Smooth muscle cell (in vitro differentiated cells): Measurements from ENCODE around the gene EXTL2. TPM values are rescaled to one million over a fixed set of nuclear protein-coding genes. Genes with fewer than 3 reads are reported as not detected.

Source experiments
- DNase-seq: peaks from one replicate; lab custom pipeline; 2025; ENCODE audit not compliant: unreplicated experiment; lab: John Stamatoyannopoulos, UW
- H2AFZ ChIP-seq: fragments of 200-600 bp; sonication (generic); 2 replicates; pipeline ENCODE4 v1.6.0; 2016; ENCODE audit warnings: antibody characterized with exemption, low read depth, mild to moderate bottlenecking
- H3F3A ChIP-seq: fragments of 200-600 bp; sonication (generic); 2 replicates; pipeline ENCODE4 v1.6.0; 2017; ENCODE audit warnings: antibody characterized with exemption, low read depth
- H3K27ac ChIP-seq: fragments of 200-600 bp; sonication (generic); 2 replicates; pipeline ENCODE4 v1.5.1; 2016; ENCODE audit warnings: low read depth, mild to moderate bottlenecking
- H3K27me3 ChIP-seq: fragments of 200-600 bp; sonication (generic); 2 replicates; pipeline ENCODE4 v1.6.1; 2016; ENCODE audit warnings: low read depth, mild to moderate bottlenecking
- H3K36me3 ChIP-seq: fragments of 200-600 bp; sonication (generic); 2 replicates; pipeline ENCODE4 v1.5.1; 2016; ENCODE audit warnings: low read depth
- H3K4me1 ChIP-seq: fragments of 200-600 bp; sonication (generic); 2 replicates; pipeline ENCODE4 v1.5.1; 2016; ENCODE audit warnings: low read depth
- H3K4me2 ChIP-seq: fragments of 200-600 bp; sonication (generic); 2 replicates; pipeline ENCODE4 v1.6.0; 2016; ENCODE audit warnings: mild to moderate bottlenecking
- H3K4me3 ChIP-seq: fragments of 200-600 bp; sonication (generic); 2 replicates; pipeline ENCODE4 v1.5.1; 2016; ENCODE audit warnings: mild to moderate bottlenecking
- H3K79me2 ChIP-seq: fragments of 200-600 bp; sonication (generic); 2 replicates; pipeline ENCODE4 v1.6.0; 2016; ENCODE audit warnings: low read depth, mild to moderate bottlenecking
- H3K9ac ChIP-seq: fragments of 200-600 bp; sonication (generic); 2 replicates; pipeline ENCODE4 v1.6.0; 2016; ENCODE audit warnings: low read depth
- H3K9me3 ChIP-seq: fragments of 200-600 bp; sonication (generic); replicated peaks from 2 replicates; pipeline ENCODE4 v1.5.1; 2016; ENCODE audit warnings: low read depth
- H4K20me1 ChIP-seq: fragments of 200-600 bp; sonication (generic); 2 replicates; pipeline ENCODE4 v1.6.0; 2016; ENCODE audit warnings: low read depth
- WGBS: methylation state at CpG from one replicate; pipeline ENCODE4 v1.1.7; 2016; ENCODE audit warnings: low lambda C conversion rate; 5-methylcytosine and 5-hydroxymethylcytosine counted together
- polyA plus RNA-seq: library from polyadenylated mRNA; unstranded; fragments of >200 nt; fragmentation: Nextera tagmentation; extraction: Ambion mirVana; gene quantifications from 2 replicates; pipeline ENCODE4 v1.2.1, GENCODE V29; 2016
- total RNA-seq: library from RNA; depleted of rRNA; stranded (reverse); fragments of >200 nt; gene quantifications from 2 replicates; pipeline ENCODE4 v1.2.3, GENCODE V29; 2014
- TF ChIP-seq, protein P1 (sequence below): fragments of 200-600 bp; sonication (generic); IDR thresholded peaks from 2 replicates; pipeline ENCODE4 v1.5.1; 2017; ENCODE audit warnings: borderline replicate concordance, mild to moderate bottlenecking, antibody characterized with exemption; ENCODE audit not compliant: insufficient read depth, poor library complexity, severe bottlenecking

EXTL2 gene
- total and polyA plus RNA-seq, 2 experiments from 2014 or later = 51.9 to 54.3 TPM

- H3K27ac ChIP-seq = no peak overlapping the region
- WGBS = 70% methylated on average over 2 of the region's 2 CpGs
These were observed 11.9 kb downstream of the EXTL2 start for GRCh38 chr1:100882698-100883097.

DNA sequence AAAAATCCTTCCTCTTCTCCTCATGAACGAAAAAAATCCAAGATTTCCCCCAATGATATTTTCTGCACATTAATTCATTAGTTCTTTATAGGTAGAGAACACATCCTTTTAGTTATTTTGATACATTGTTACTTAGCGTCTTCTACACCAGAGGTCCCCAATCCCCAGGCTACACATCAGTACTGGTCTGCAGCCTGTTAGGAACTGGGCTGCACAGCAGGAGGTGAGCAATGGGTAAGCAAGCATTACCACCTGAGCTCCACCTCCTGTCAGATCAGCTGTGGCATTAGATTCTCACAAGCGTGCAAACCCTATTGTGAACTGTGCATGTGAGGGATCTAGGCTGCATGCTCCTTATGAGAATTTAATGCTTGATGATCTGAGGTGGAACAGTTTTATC, 13.0 kb downstream of the EXTL2 start:
- H2AFZ ChIP-seq = no peak overlapping the region
- no peak for DNase-seq
- TF ChIP-seq, protein P1, sequence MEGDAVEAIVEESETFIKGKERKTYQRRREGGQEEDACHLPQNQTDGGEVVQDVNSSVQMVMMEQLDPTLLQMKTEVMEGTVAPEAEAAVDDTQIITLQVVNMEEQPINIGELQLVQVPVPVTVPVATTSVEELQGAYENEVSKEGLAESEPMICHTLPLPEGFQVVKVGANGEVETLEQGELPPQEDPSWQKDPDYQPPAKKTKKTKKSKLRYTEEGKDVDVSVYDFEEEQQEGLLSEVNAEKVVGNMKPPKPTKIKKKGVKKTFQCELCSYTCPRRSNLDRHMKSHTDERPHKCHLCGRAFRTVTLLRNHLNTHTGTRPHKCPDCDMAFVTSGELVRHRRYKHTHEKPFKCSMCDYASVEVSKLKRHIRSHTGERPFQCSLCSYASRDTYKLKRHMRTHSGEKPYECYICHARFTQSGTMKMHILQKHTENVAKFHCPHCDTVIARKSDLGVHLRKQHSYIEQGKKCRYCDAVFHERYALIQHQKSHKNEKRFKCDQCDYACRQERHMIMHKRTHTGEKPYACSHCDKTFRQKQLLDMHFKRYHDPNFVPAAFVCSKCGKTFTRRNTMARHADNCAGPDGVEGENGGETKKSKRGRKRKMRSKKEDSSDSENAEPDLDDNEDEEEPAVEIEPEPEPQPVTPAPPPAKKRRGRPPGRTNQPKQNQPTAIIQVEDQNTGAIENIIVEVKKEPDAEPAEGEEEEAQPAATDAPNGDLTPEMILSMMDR = no peak
- no peaks in the 10 kb centered on the region for H3K9me3 ChIP-seq
- H4K20me1 ChIP-seq = peaks cover 6% of the 10 kb centered on the region
- no peaks in the 10 kb centered on the region for H3K36me3 ChIP-seq
- H3F3A ChIP-seq = no peaks in the 10 kb centered on the region
- H3K27me3 ChIP-seq = no peaks in the 10 kb centered on the region
- H3K4me1 ChIP-seq = no peaks in the 10 kb centered on the region
- H3K27ac ChIP-seq = no peak overlapping the region
- H3K4me2 ChIP-seq = no peak overlapping the region
- WGBS = 97% methylated on average over 3 of the region's 3 CpGs
- H3K79me2 ChIP-seq = no peaks in the 10 kb centered on the region
- H3K9ac ChIP-seq = no peak overlapping the region
- no peak overlapping the region for H3K4me3 ChIP-seq

More at GRCh38 chr1:100882698-100883097, 11.9 kb downstream of the EXTL2 start:
- no peaks in the 10 kb centered on the region for H3K79me2 ChIP-seq
- DNase-seq = no peak
- no peaks in the 10 kb centered on the region for H3K9me3 ChIP-seq
- TF ChIP-seq, protein P1 = no peak
- H3K9ac ChIP-seq = no peak overlapping the region
- no peak overlapping the region for H2AFZ ChIP-seq
- H3K27me3 ChIP-seq = no peaks in the 10 kb centered on the region
- H3K36me3 ChIP-seq = no peaks in the 10 kb centered on the region
- no peak overlapping the region for H3K4me3 ChIP-seq
- no peaks in the 10 kb centered on the region for H3K4me1 ChIP-seq
- H3K4me2 ChIP-seq = no peak overlapping the region
- peaks cover 6% of the 10 kb centered on the region for H4K20me1 ChIP-seq
- H3F3A ChIP-seq = no peaks in the 10 kb centered on the region

- Histone ChIP-seq H3K27ac (no peak overlapping the region), H3K4me2 (no peak overlapping the region), H3K79me2 (no peaks in the 10 kb centered on the region), H3F3A (no peaks in the 10 kb centered on the region), H4K20me1 (peaks cover 6% of the 10 kb centered on the region), H3K9ac (no peak overlapping the region), H2AFZ (no peak overlapping the region), H3K36me3 (peaks cover 5% of the 10 kb centered on the region), H3K9me3 (no peaks in the 10 kb centered on the region), H3K4me1 (no peaks in the 10 kb centered on the region), H3K4me3 (no peak overlapping the region), H3K27me3 (no peaks in the 10 kb centered on the region)
- TF ChIP-seq, protein P1 = no peak
- DNase-seq = no peak
These were observed 15.2 kb downstream of the EXTL2 start for GRCh38 chr1:100879422-100879821.

DNA sequence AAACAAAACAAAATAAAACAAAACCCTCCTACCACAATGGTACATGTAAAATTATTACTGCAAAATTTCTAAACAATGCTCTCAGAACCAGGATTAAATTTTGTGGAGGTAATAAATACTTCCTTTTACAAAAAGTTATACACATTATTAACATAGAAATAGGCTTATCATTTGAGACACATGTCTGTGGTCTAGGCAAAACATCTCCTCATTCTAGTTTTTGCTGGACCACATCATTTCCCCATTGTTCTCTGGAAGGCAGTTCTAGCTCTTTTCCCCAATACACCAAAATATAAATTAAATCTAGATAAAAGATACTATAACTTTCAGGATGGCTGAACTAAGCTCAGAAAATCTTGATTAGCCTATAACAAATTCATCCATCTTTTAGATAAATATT, 18.4 kb downstream of the EXTL2 start:
- TF ChIP-seq, protein P1 = no peak
- H3K79me2 ChIP-seq = no peaks in the 10 kb centered on the region

More for the DNA sequence above, 18.4 kb downstream of the EXTL2 start:
- Histone ChIP-seq H4K20me1 (no peaks in the 10 kb centered on the region), H3K36me3 (peaks cover 5% of the 10 kb centered on the region), H2AFZ (no peak overlapping the region), H3K4me2 (no peak overlapping the region), H3K4me1 (no peaks in the 10 kb centered on the region), H3K9ac (no peak overlapping the region), H3K27me3 (no peaks in the 10 kb centered on the region), H3F3A (no peaks in the 10 kb centered on the region), H3K4me3 (no peak overlapping the region), H3K27ac (no peak overlapping the region), H3K9me3 (no peaks in the 10 kb centered on the region)
- no peak for DNase-seq
